SU-DHL-6 (cell line): Measurements from ENCODE around the gene NPTX2.

Experiments used
- H2AFZ ChIP-seq: fragments of 200-600 bp; sonication (generic); 2 replicates; pipeline ENCODE4 v1.6.1; 2014; ENCODE audit warnings: low read depth, mild to moderate bottlenecking, moderate library complexity, mixed read lengths, antibody characterized with exemption, low read length; ENCODE audit not compliant: severe bottlenecking
- H3F3A ChIP-seq: fragments of 200-600 bp; shearing (Covaris generic); 2 replicates; pipeline ENCODE4 v1.6.0; 2016; ENCODE audit warnings: antibody characterized with exemption, mild to moderate bottlenecking; ENCODE audit not compliant: insufficient read depth
- H3K27ac ChIP-seq: fragments of 200-600 bp; sonication (generic); 2 replicates; pipeline ENCODE4 v1.5.1; 2016; ENCODE audit warnings: low read depth, mild to moderate bottlenecking, low read length, moderate library complexity, mixed read lengths
- H3K27me3 ChIP-seq: fragments of 200-600 bp; sonication (generic), shearing (Covaris generic); 2 replicates; pipeline ENCODE4 v1.6.0; 2014; ENCODE audit warnings: mild to moderate bottlenecking, low read length
- H3K36me3 ChIP-seq: fragments of 200-600 bp; sonication (generic); 2 replicates; pipeline ENCODE4 v1.6.1; 2014; ENCODE audit warnings: mild to moderate bottlenecking, low read length, mixed read lengths
- H3K4me2 ChIP-seq: fragments of 300-600, 200-600 bp; shearing (Covaris generic), sonication (generic); 2 replicates; pipeline ENCODE4 v1.6.0; 2014; ENCODE audit warnings: low read length, low read depth, mild to moderate bottlenecking; ENCODE audit not compliant: poor library complexity, severe bottlenecking
- H3K4me3 ChIP-seq: fragments of 200-600 bp; sonication (generic); 2 replicates; pipeline ENCODE4 v1.5.1; 2014; ENCODE audit warnings: antibody characterized with exemption, low read length, mild to moderate bottlenecking, mixed read lengths; ENCODE audit not compliant: insufficient read depth, poor library complexity, severe bottlenecking
- H3K79me2 ChIP-seq: fragments of 200-600 bp; sonication (generic); 2 replicates; pipeline ENCODE4 v1.6.1; 2014; ENCODE audit warnings: mild to moderate bottlenecking, low read length, moderate library complexity; ENCODE audit not compliant: insufficient read depth
- H3K9ac ChIP-seq: fragments of 200-600 bp; sonication (generic); 2 replicates; pipeline ENCODE4 v1.7.0; 2014; ENCODE audit warnings: mild to moderate bottlenecking, low read length
- H3K9me2 ChIP-seq: fragments of 200-600 bp; sonication (generic); replicated peaks from 2 replicates; pipeline ENCODE4 v1.6.1; 2014; ENCODE audit warnings: low read length; ENCODE audit not compliant: insufficient read depth
- H3K9me3 ChIP-seq: fragments of 200-600 bp; sonication (generic); 2 replicates; pipeline ENCODE4 v1.6.1; 2014; ENCODE audit warnings: low read length, mixed read lengths; ENCODE audit not compliant: insufficient read depth
- H4K20me1 ChIP-seq: fragments of 200-600 bp; sonication (generic); 2 replicates; pipeline ENCODE4 v1.6.1; 2014; ENCODE audit warnings: low read depth, mild to moderate bottlenecking, antibody characterized with exemption, low read length, moderate library complexity, mixed read lengths
- EZH2phosphoT487 ChIP-seq: fragments of 200-600 bp; sonication (generic), shearing (Covaris generic); conservative IDR thresholded peaks from 2 replicates; pipeline ENCODE4 v1.6.1; 2018; ENCODE audit warnings: mild to moderate bottlenecking, antibody characterized with exemption, low read length, moderate library complexity, mixed read lengths
- TF ChIP-seq, protein P1 (sequence below): fragments of 200-600 bp; sonication (generic); IDR thresholded peaks from one replicate; pipeline ENCODE4 v1.5.1; 2017; ENCODE audit warnings: antibody characterized with exemption, mild to moderate bottlenecking, low read length, moderate library complexity; ENCODE audit not compliant: insufficient read depth, poor library complexity, severe bottlenecking

The NPTX2 gene

GRCh38 chr7:98613601-98614425, 3.3 kb upstream of the NPTX2 start:
- Histone ChIP-seq H3K79me2 (no peaks in the 10 kb centered on the region), H3K27me3 (no peaks in the 10 kb centered on the region)

GRCh38 chr7:98616381-98617050, 569 bp upstream of the NPTX2 start:
- Histone ChIP-seq H3K79me2 (no peaks in the 10 kb centered on the region), H3K4me2 (no peak overlapping the region), H3K9ac (no peak overlapping the region), H4K20me1 (no peaks in the 10 kb centered on the region), H3K4me3 (no peak overlapping the region), H3K27ac (no peak overlapping the region), H2AFZ (no peak overlapping the region), H3K9me3 (no peaks in the 10 kb centered on the region), H3K27me3 (no peaks in the 10 kb centered on the region), H3F3A (no peaks in the 10 kb centered on the region), H3K9me2 (no peaks in the 10 kb centered on the region), H3K36me3 (no peaks in the 10 kb centered on the region)
- TF ChIP-seq EZH2phosphoT487 = no peak
- TF ChIP-seq, protein P1, sequence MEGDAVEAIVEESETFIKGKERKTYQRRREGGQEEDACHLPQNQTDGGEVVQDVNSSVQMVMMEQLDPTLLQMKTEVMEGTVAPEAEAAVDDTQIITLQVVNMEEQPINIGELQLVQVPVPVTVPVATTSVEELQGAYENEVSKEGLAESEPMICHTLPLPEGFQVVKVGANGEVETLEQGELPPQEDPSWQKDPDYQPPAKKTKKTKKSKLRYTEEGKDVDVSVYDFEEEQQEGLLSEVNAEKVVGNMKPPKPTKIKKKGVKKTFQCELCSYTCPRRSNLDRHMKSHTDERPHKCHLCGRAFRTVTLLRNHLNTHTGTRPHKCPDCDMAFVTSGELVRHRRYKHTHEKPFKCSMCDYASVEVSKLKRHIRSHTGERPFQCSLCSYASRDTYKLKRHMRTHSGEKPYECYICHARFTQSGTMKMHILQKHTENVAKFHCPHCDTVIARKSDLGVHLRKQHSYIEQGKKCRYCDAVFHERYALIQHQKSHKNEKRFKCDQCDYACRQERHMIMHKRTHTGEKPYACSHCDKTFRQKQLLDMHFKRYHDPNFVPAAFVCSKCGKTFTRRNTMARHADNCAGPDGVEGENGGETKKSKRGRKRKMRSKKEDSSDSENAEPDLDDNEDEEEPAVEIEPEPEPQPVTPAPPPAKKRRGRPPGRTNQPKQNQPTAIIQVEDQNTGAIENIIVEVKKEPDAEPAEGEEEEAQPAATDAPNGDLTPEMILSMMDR = no peak

More at GRCh38 chr7:98613601-98614425, 3.3 kb upstream of the NPTX2 start:
- no peak overlapping the region for H2AFZ ChIP-seq
- H3K4me2 ChIP-seq = no peak overlapping the region
- H3K27ac ChIP-seq = no peak overlapping the region
- H3K9me2 ChIP-seq = no peaks in the 10 kb centered on the region
- no peaks in the 10 kb centered on the region for H3K9me3 ChIP-seq
- H3F3A ChIP-seq = no peaks in the 10 kb centered on the region
- no peaks in the 10 kb centered on the region for H3K36me3 ChIP-seq
- H3K4me3 ChIP-seq = no peak overlapping the region
- H3K9ac ChIP-seq = no peak overlapping the region
- TF ChIP-seq, protein P1 = no peak
- TF ChIP-seq EZH2phosphoT487 = no peak
- no peaks in the 10 kb centered on the region for H4K20me1 ChIP-seq

GRCh38 chr7:98617960-98618418, 904 bp downstream of the NPTX2 start:
- TF ChIP-seq, protein P1 = no peak
- no peak for TF ChIP-seq EZH2phosphoT487
- Histone ChIP-seq H4K20me1 (no peaks in the 10 kb centered on the region), H3F3A (no peaks in the 10 kb centered on the region), H3K9ac (no peak overlapping the region), H3K27ac (no peak overlapping the region), H3K4me2 (no peak overlapping the region), H3K36me3 (no peaks in the 10 kb centered on the region), H3K79me2 (no peaks in the 10 kb centered on the region), H3K9me2 (no peaks in the 10 kb centered on the region), H3K9me3 (no peaks in the 10 kb centered on the region), H2AFZ (no peak overlapping the region), H3K4me3 (no peak overlapping the region), H3K27me3 (no peaks in the 10 kb centered on the region)
